ENCODE data around the gene FAM20C.

- no peak for TF ChIP-seq CTCF (IDR thresholded peaks at IDR 0.05; ENCODE audit: low read depth, low read length)
- TF ChIP-seq EZH2phosphoT487 (IDR thresholded peaks at IDR 0.05; ENCODE audit: low read depth), result no peak
Measured at GRCh38 chr7:289209-289755, 96.9 kb downstream of the FAM20C start.
